ENCODE results near the gene MYLK4. TPM values are rescaled to one million over a fixed set of nuclear protein-coding genes. Genes with fewer than 3 reads are reported as not detected.

The MYLK4 gene
- total RNA-seq, 2 experiments from 2014 or later, result 0.13 to 0.26 TPM

- POLR2A ChIA-PET, result no interaction called here
- Mint-ChIP-seq H3K4me1 (ENCODE audit: low read depth) (no peaks in the 10 kb centered on the region), H3K27me3 (ENCODE audit: low read depth) (peaks cover 4% of the 10 kb centered on the region), H3K36me3 (ENCODE audit: low read depth) (no peaks in the 10 kb centered on the region), H3K27ac (no peak overlapping the region), H3K4me3 (no peak overlapping the region), H3K9me3 (ENCODE audit: insufficient read depth) (no peaks in the 10 kb centered on the region)
- CTCF ChIA-PET, result no interaction called here
- DNase-seq (no peak), ATAC-seq (no peak)
These were observed 85.3 kb downstream of the MYLK4 start for GRCh38 chr6:2665146-2666070.

DNA sequence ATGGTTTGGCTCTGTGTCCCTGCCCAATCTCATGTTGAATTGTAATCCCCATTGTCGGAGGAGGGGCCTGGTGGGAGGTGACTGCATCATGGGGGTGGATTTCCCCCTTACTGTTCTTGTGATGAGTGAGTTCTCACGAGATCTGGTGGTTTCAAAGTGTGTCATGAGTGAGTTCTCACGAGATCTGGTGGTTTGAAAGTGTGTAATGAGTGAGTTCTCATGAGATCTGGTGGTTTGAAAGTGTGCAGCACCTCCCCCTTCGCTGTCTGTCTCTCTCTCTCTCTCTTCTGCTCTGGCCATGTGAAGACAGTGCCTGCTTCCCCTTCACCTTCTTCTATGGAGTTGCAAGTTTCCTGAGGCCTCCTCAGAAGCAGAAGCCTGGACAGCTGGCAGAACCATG lies 87.6 kb downstream of the MYLK4 start:
- Mint-ChIP-seq H3K36me3 (ENCODE audit: low read depth) (no peaks in the 10 kb centered on the region), H3K9me3 (ENCODE audit: insufficient read depth) (no peaks in the 10 kb centered on the region), H3K27ac (no peak overlapping the region), H3K27me3 (ENCODE audit: low read depth) (peaks cover 4% of the 10 kb centered on the region), H3K4me3 (no peak overlapping the region), H3K4me1 (ENCODE audit: low read depth) (no peaks in the 10 kb centered on the region)
- ATAC-seq, result no peak
- POLR2A ChIA-PET, result no interaction called here
- no peak for DNase-seq
- CTCF ChIA-PET, result no interaction called here

GRCh38 chr6:2661651-2662050 lies 89.1 kb downstream of the MYLK4 start:
- no peak for ATAC-seq
- peaks cover 11% of the 10 kb centered on the region for H3K27me3 Mint-ChIP-seq (ENCODE audit: low read depth)
- no peak overlapping the region for H3K27ac Mint-ChIP-seq
- POLR2A ChIA-PET, result no interaction called here
- no peak overlapping the region for H3K4me3 Mint-ChIP-seq
- no peaks in the 10 kb centered on the region for H3K9me3 Mint-ChIP-seq (ENCODE audit: insufficient read depth)
- CTCF ChIA-PET, result no interaction called here
- no peak for DNase-seq
- H3K36me3 Mint-ChIP-seq (ENCODE audit: low read depth), result no peaks in the 10 kb centered on the region
- no peaks in the 10 kb centered on the region for H3K4me1 Mint-ChIP-seq (ENCODE audit: low read depth)

- H3K4me3 Mint-ChIP-seq, result no peak overlapping the region
- H3K27me3 Mint-ChIP-seq (ENCODE audit: low read depth), result peaks cover 9% of the 10 kb centered on the region
- ATAC-seq, result no peak
- ChIA-PET POLR2A (no interaction called here), CTCF (no interaction called here)
- DNase-seq, result no peak
- no peaks in the 10 kb centered on the region for H3K36me3 Mint-ChIP-seq (ENCODE audit: low read depth)
- H3K9me3 Mint-ChIP-seq (ENCODE audit: insufficient read depth), result no peaks in the 10 kb centered on the region
- H3K27ac Mint-ChIP-seq, result no peak overlapping the region
- H3K4me1 Mint-ChIP-seq (ENCODE audit: low read depth), result no peaks in the 10 kb centered on the region
These were observed 90.8 kb downstream of the MYLK4 start for GRCh38 chr6:2659882-2660281.

DNA sequence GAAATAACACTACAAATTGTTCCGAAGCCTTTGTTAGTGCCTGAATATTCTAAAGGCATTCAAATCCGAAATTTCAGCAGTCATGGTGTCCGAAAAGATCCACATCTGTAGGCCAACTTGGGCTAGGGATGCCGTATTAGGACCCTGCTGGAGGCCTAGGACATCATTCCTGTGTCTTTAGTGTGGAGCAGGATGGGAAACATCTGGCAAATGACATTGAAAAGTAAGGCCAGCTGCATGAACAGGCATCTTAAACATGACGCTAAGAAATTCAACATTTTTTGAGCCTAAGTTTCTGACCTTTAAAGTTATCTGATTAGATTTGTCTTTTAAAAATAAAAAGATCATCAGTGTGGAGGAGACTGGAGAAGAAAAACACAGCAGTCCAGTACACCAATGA lies 91.3 kb downstream of the MYLK4 start:
- Mint-ChIP-seq H3K27me3 (ENCODE audit: low read depth) (peaks cover 9% of the 10 kb centered on the region), H3K36me3 (ENCODE audit: low read depth) (no peaks in the 10 kb centered on the region), H3K4me3 (no peak overlapping the region), H3K27ac (no peak overlapping the region), H3K4me1 (ENCODE audit: low read depth) (no peaks in the 10 kb centered on the region), H3K9me3 (ENCODE audit: insufficient read depth) (no peaks in the 10 kb centered on the region)
- ATAC-seq (no peak), DNase-seq (no peak)
- CTCF ChIA-PET, result no interaction called here
- POLR2A ChIA-PET, result no interaction called here

DNA sequence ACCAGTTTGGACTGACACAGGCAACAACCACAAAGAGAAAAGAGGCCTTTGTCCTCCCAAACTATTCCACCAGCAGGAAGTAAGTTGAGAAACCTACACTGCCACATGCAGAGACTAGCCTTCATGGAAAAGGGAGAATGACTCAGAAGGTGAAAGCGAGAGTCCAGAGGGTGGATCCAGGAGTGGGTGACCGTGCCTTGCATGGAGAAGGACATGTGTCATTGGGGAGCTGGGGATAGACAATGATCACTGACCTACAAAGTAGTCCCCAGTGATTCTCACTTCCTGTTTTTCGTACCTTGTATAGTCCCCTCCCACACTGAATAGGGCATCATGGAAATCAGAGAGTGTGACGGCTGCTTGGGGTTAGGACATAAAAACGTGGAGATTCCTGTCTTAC lies 91.9 kb downstream of the MYLK4 start:
- Mint-ChIP-seq H3K27ac (no peak overlapping the region), H3K9me3 (ENCODE audit: insufficient read depth) (no peaks in the 10 kb centered on the region), H3K4me3 (no peak overlapping the region), H3K27me3 (ENCODE audit: low read depth) (peaks cover 10% of the 10 kb centered on the region), H3K4me1 (ENCODE audit: low read depth) (no peaks in the 10 kb centered on the region), H3K36me3 (ENCODE audit: low read depth) (no peaks in the 10 kb centered on the region)
- ChIA-PET POLR2A (no interaction called here), CTCF (interaction anchor here (0.5 kb wide), 1 partner anchor 24 kb away, joined by 3 read pairs; no protein-coding TSS in a partner anchor)
- no peak for DNase-seq
- ATAC-seq, result no peak

GRCh38 chr6:2656460-2657079 lies 94.2 kb downstream of the MYLK4 start:
- no peak for DNase-seq
- peaks cover 19% of the 10 kb centered on the region for H3K27me3 Mint-ChIP-seq (ENCODE audit: low read depth)
- no peak overlapping the region for H3K27ac Mint-ChIP-seq
- no peak for ATAC-seq
- CTCF ChIA-PET, result no interaction called here
- H3K36me3 Mint-ChIP-seq (ENCODE audit: low read depth), result no peaks in the 10 kb centered on the region
- no peak overlapping the region for H3K4me3 Mint-ChIP-seq
- no peaks in the 10 kb centered on the region for H3K4me1 Mint-ChIP-seq (ENCODE audit: low read depth)
- H3K9me3 Mint-ChIP-seq (ENCODE audit: insufficient read depth), result no peaks in the 10 kb centered on the region
- POLR2A ChIA-PET, result no interaction called here

DNA sequence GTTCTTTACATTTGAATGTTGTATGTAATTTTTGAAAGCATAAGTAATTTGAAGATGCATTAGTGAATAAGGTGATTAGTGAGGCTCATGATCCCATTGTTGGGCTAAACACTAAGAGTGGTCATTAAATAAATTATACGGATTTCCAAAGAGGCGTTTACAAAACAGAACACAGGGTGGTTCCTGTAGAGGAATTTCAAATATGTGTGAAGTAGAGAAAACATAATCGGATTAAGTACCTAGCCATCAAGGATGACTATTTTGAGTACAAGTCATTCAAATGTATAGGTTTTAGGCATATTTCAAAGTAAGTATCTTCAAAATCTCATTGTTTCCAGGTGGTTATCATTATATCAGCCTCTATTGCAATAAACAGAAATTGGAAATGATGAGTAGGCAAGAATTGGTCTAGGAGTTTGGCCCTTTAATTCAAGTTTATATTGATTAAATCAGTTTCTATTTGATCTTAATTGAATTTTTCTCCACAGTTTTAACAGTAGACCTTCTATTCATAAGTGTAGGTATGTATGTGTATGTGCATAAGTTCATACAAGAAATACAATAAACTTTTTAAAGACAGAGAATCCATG lies 94.8 kb downstream of the MYLK4 start:
- POLR2A ChIA-PET, result no interaction called here
- Mint-ChIP-seq H3K27ac (no peak overlapping the region), H3K4me3 (no peak overlapping the region), H3K4me1 (ENCODE audit: low read depth) (no peaks in the 10 kb centered on the region), H3K27me3 (ENCODE audit: low read depth) (peaks cover 19% of the 10 kb centered on the region), H3K36me3 (ENCODE audit: low read depth) (no peaks in the 10 kb centered on the region), H3K9me3 (ENCODE audit: insufficient read depth) (no peaks in the 10 kb centered on the region)
- no peak for ATAC-seq
- CTCF ChIA-PET, result no interaction called here
- no peak for DNase-seq

DNA sequence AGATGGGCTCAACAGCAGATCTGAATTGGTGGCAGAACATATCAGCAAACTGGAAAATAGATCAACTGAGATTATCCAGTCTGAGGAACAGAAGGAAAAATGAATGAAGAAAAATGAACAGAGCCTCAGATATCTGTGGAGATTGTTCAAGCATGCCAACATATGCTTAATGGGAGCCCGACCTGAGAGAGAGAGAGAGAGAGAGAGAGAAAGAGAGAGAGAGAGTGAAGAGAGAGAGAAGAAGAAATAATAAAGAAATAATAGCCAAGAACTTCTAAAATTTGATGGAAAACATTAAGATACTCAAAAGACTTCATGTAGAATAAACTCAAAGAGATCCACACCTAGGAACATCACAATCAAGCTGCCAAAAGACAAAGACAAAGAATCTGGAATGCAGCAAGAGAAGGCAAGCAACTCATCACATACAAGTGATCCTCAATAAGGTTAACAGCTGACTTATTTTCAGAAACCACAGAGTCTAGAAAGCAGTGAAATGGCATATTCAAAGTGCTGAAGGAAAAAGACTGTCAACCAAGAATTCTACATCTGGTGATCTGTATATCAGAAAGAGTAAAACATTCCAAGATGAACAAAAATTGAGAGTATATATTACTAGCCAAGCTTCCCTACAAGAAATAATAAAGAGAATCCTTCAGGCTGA lies 97.2 kb downstream of the MYLK4 start:
- ChIA-PET CTCF (interaction anchor here (1.3 to 2.7 kb wide), 4 partner anchors 19 to 108 kb away, joined by 3 to 9 read pairs (median 4); partner anchors contain the start of gene MYLK4), POLR2A (no interaction called here)
- no peak for DNase-seq
- no peak for ATAC-seq
- no peaks in the 10 kb centered on the region for H3K36me3 Mint-ChIP-seq (ENCODE audit: low read depth)
- no peak overlapping the region for H3K4me3 Mint-ChIP-seq
- H3K27me3 Mint-ChIP-seq (ENCODE audit: low read depth), result peaks cover 27% of the 10 kb centered on the region
- H3K27ac Mint-ChIP-seq, result no peak overlapping the region
- no peaks in the 10 kb centered on the region for H3K9me3 Mint-ChIP-seq (ENCODE audit: insufficient read depth)
- H3K4me1 Mint-ChIP-seq (ENCODE audit: low read depth), result no peaks in the 10 kb centered on the region

DNA sequence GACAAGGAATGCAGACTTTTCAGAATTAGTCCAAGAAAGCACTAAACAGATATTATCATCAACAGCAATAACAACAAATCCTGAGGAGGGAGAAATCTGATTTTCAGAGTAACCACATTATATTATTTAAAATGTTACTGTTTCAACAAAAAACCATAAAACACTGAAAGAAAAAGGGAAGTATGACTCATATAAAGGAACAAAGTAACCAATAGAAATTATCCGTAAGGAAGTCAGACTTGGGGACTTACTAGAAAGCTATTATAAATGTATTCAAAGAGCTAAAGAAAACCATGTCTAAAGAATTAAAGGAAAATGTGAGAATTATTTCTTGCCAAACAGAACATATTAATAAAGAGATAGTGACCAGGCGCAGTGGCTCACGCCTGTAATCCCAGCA lies 98.1 kb downstream of the MYLK4 start:
- H3K4me3 Mint-ChIP-seq, result no peak overlapping the region
- ATAC-seq, result no peak
- no peaks in the 10 kb centered on the region for H3K4me1 Mint-ChIP-seq (ENCODE audit: low read depth)
- no peak overlapping the region for H3K27ac Mint-ChIP-seq
- H3K9me3 Mint-ChIP-seq (ENCODE audit: insufficient read depth), result no peaks in the 10 kb centered on the region
- ChIA-PET POLR2A (no interaction called here), CTCF (interaction anchor here (1.4 to 2.7 kb wide), 2 partner anchors 18 to 20 kb away, joined by 3 to 9 read pairs; no protein-coding TSS in a partner anchor)
- DNase-seq, result no peak
- H3K36me3 Mint-ChIP-seq (ENCODE audit: low read depth), result no peaks in the 10 kb centered on the region
- H3K27me3 Mint-ChIP-seq (ENCODE audit: low read depth), result peaks cover 27% of the 10 kb centered on the region

DNA sequence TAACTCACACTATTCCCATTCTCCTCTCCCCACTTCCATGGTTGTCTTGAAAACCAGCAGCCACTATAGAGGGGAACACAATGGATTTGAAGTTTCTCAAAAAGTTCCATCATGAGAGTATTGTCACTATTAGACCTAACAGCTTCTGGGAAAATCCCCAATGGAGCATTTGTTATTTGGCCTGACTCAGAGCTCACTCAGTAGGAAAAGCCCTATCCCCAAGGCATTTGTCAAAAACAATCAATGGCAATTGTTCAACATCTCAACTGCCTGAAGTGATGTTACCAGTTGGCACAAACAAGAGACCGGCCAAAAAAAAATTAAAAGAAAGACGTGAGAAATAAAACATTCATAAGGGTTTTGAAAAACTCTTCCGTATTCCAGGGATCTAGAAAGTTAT lies 98.8 kb downstream of the MYLK4 start:
- no peak for DNase-seq
- H3K27ac Mint-ChIP-seq, result no peak overlapping the region
- CTCF ChIA-PET, result interaction anchor here (2.7 kb wide), 1 partner anchor 18 kb away, joined by 9 read pairs; no protein-coding TSS in a partner anchor
- H3K4me1 Mint-ChIP-seq (ENCODE audit: low read depth), result no peaks in the 10 kb centered on the region
- ATAC-seq, result no peak
- no peaks in the 10 kb centered on the region for H3K9me3 Mint-ChIP-seq (ENCODE audit: insufficient read depth)
- POLR2A ChIA-PET, result no interaction called here
- no peaks in the 10 kb centered on the region for H3K36me3 Mint-ChIP-seq (ENCODE audit: low read depth)
- peaks cover 29% of the 10 kb centered on the region for H3K27me3 Mint-ChIP-seq (ENCODE audit: low read depth)
- H3K4me3 Mint-ChIP-seq, result no peak overlapping the region

DNA sequence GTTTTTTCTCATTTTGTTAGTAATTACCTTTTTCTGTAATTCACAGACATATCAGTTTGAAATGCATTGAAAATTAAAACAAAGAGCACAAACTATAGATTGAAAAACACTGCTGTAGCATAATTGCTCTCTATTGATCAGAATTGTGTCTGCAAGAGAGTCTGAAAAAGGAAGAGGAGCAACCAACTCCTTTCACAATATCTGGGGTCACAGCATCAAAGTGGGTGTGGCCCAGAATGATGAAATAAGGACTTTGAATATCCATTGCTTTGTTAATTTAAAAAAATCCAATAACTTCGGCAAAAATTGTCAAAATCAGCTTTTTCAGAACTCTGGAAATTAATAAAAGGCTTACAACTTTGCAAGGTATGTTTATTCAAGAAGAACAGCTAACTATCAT lies 99.2 kb downstream of the MYLK4 start:
- H3K9me3 Mint-ChIP-seq (ENCODE audit: insufficient read depth), result no peaks in the 10 kb centered on the region
- DNase-seq, result no peak
- H3K36me3 Mint-ChIP-seq (ENCODE audit: low read depth), result no peaks in the 10 kb centered on the region
- H3K4me3 Mint-ChIP-seq, result no peak overlapping the region
- CTCF ChIA-PET, result no interaction called here
- H3K27ac Mint-ChIP-seq, result no peak overlapping the region
- peaks cover 30% of the 10 kb centered on the region for H3K27me3 Mint-ChIP-seq (ENCODE audit: low read depth)
- H3K4me1 Mint-ChIP-seq (ENCODE audit: low read depth), result no peaks in the 10 kb centered on the region
- no peak for ATAC-seq
- POLR2A ChIA-PET, result no interaction called here
